IPS-15b (cell line): ENCODE measurements around the gene CLEC16A.

Source experiments
- H3K27me3 ChIP-seq: one replicate; pipeline ENCODE4 v1.6.1; 2013; ENCODE audit warnings: low read length; ENCODE audit not compliant: control insufficient read depth, insufficient read depth
- H3K36me3 ChIP-seq: one replicate; pipeline ENCODE4 v1.6.1; 2013; ENCODE audit warnings: low read length; ENCODE audit not compliant: control insufficient read depth, insufficient read depth
- H3K4me1 ChIP-seq: one replicate; pipeline ENCODE4 v1.6.1; 2013; ENCODE audit warnings: mild to moderate bottlenecking, low read length; ENCODE audit not compliant: control insufficient read depth, insufficient read depth
- H3K4me3 ChIP-seq: one replicate; pipeline ENCODE4 v1.5.1; 2013; ENCODE audit warnings: low read depth, low read length
- H3K9ac ChIP-seq: one replicate; pipeline ENCODE4 v1.6.1; 2013; ENCODE audit warnings: low read depth, mild to moderate bottlenecking, low read length
- H3K9me3 ChIP-seq: one replicate; pipeline ENCODE4 v1.6.1; 2013; ENCODE audit warnings: mild to moderate bottlenecking, low read length; ENCODE audit not compliant: control insufficient read depth, insufficient read depth

CLEC16A gene

GRCh38 chr16:11032000-11032921, 87.9 kb downstream of the CLEC16A start:
- H3K4me1 ChIP-seq: no peaks in the 10 kb centered on the region
- H3K27me3 ChIP-seq: no peaks in the 10 kb centered on the region
- no peaks in the 10 kb centered on the region for H3K9me3 ChIP-seq
- no peak overlapping the region for H3K4me3 ChIP-seq
- no peak overlapping the region for H3K9ac ChIP-seq
- peaks cover 5% of the 10 kb centered on the region for H3K36me3 ChIP-seq

GRCh38 chr16:11032922-11033291, 88.5 kb downstream of the CLEC16A start:
- peaks cover 5% of the 10 kb centered on the region for H3K36me3 ChIP-seq
- H3K27me3 ChIP-seq: no peaks in the 10 kb centered on the region
- no peaks in the 10 kb centered on the region for H3K4me1 ChIP-seq
- H3K9ac ChIP-seq: no peak overlapping the region
- no peak overlapping the region for H3K4me3 ChIP-seq
- no peaks in the 10 kb centered on the region for H3K9me3 ChIP-seq

- Histone ChIP-seq H3K9ac (no peak overlapping the region), H3K27me3 (no peaks in the 10 kb centered on the region), H3K36me3 (peaks cover 5% of the 10 kb centered on the region), H3K9me3 (no peaks in the 10 kb centered on the region), H3K4me1 (no peaks in the 10 kb centered on the region), H3K4me3 (no peak overlapping the region)
Observed at GRCh38 chr16:11033629-11034420, 89.5 kb downstream of the CLEC16A start.

GRCh38 chr16:11034481-11034931, 90.1 kb downstream of the CLEC16A start:
- H3K36me3 ChIP-seq: peaks cover 5% of the 10 kb centered on the region
- H3K4me3 ChIP-seq: no peak overlapping the region
- no peaks in the 10 kb centered on the region for H3K27me3 ChIP-seq
- no peaks in the 10 kb centered on the region for H3K4me1 ChIP-seq
- no peaks in the 10 kb centered on the region for H3K9me3 ChIP-seq
- no peak overlapping the region for H3K9ac ChIP-seq

- H3K36me3 ChIP-seq: peaks cover 5% of the 10 kb centered on the region
- H3K27me3 ChIP-seq: no peaks in the 10 kb centered on the region
- no peaks in the 10 kb centered on the region for H3K4me1 ChIP-seq
- no peaks in the 10 kb centered on the region for H3K9me3 ChIP-seq
- H3K9ac ChIP-seq: no peak overlapping the region
- H3K4me3 ChIP-seq: no peak overlapping the region
Observed at GRCh38 chr16:11035096-11035495, 90.7 kb downstream of the CLEC16A start.

- H3K9ac ChIP-seq: no peak overlapping the region
- H3K4me1 ChIP-seq: no peaks in the 10 kb centered on the region
- H3K36me3 ChIP-seq: peaks cover 5% of the 10 kb centered on the region
- H3K4me3 ChIP-seq: no peak overlapping the region
- no peaks in the 10 kb centered on the region for H3K9me3 ChIP-seq
- no peaks in the 10 kb centered on the region for H3K27me3 ChIP-seq
Observed at GRCh38 chr16:11036040-11036439, 91.7 kb downstream of the CLEC16A start.

GRCh38 chr16:11036868-11037410, 92.6 kb downstream of the CLEC16A start:
- Histone ChIP-seq H3K4me3 (no peak overlapping the region), H3K9me3 (no peaks in the 10 kb centered on the region), H3K4me1 (no peaks in the 10 kb centered on the region), H3K36me3 (peaks cover 5% of the 10 kb centered on the region), H3K27me3 (no peaks in the 10 kb centered on the region), H3K9ac (no peak overlapping the region)

GRCh38 chr16:11038305-11038704, 93.9 kb downstream of the CLEC16A start:
- no peak overlapping the region for H3K9ac ChIP-seq
- H3K4me3 ChIP-seq: no peak overlapping the region
- peaks cover 5% of the 10 kb centered on the region for H3K36me3 ChIP-seq
- H3K27me3 ChIP-seq: no peaks in the 10 kb centered on the region
- H3K4me1 ChIP-seq: no peaks in the 10 kb centered on the region
- no peaks in the 10 kb centered on the region for H3K9me3 ChIP-seq

GRCh38 chr16:11038777-11039176, 94.4 kb downstream of the CLEC16A start:
- Histone ChIP-seq H3K36me3 (peaks cover 5% of the 10 kb centered on the region), H3K9ac (no peak overlapping the region), H3K4me3 (no peak overlapping the region), H3K27me3 (no peaks in the 10 kb centered on the region), H3K4me1 (no peaks in the 10 kb centered on the region), H3K9me3 (no peaks in the 10 kb centered on the region)

GRCh38 chr16:11039726-11040125, 95.4 kb downstream of the CLEC16A start:
- no peaks in the 10 kb centered on the region for H3K27me3 ChIP-seq

GRCh38 chr16:11042191-11042590, 97.8 kb downstream of the CLEC16A start:
- Histone ChIP-seq H3K36me3 (peaks cover 5% of the 10 kb centered on the region), H3K27me3 (no peaks in the 10 kb centered on the region), H3K9ac (no peak overlapping the region), H3K4me3 (no peak overlapping the region), H3K4me1 (peaks cover 2% of the 10 kb centered on the region), H3K9me3 (no peaks in the 10 kb centered on the region)

More at GRCh38 chr16:11039726-11040125, 95.4 kb downstream of the CLEC16A start:
- Histone ChIP-seq H3K9me3 (no peaks in the 10 kb centered on the region), H3K4me3 (no peak overlapping the region), H3K9ac (no peak overlapping the region), H3K4me1 (no peaks in the 10 kb centered on the region), H3K36me3 (peaks cover 5% of the 10 kb centered on the region)
